GM21360 (cell line): Measurements from ENCODE around the gene CENPP.

Source experiments
- ATAC-seq: cut with Tn5 transposase; IDR thresholded peaks from one replicate; pipeline ENCODE4 v1.9.1; 2021; ENCODE audit warnings: mild to moderate bottlenecking, moderate library complexity; ENCODE audit not compliant: unreplicated experiment

CENPP gene

DNA sequence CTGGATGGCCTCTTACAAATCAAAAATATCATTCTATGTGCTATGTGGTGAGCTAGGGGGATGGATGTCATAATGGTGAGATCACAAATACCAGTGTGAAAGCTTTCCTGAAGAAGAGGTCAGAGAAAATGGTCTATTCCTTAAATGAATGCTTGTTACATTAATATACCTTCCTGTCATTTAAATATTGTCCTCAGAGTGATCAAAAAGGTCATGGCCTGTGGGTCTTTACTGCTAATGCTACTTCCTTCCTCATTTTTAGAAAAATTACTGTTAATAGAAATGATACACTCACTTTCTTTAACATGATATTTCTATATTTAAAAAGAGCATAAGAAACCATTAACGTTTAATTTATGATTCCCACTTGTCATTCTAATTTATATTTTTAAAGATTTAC, 88.8 kb downstream of the CENPP start:
- no peak for ATAC-seq

DNA sequence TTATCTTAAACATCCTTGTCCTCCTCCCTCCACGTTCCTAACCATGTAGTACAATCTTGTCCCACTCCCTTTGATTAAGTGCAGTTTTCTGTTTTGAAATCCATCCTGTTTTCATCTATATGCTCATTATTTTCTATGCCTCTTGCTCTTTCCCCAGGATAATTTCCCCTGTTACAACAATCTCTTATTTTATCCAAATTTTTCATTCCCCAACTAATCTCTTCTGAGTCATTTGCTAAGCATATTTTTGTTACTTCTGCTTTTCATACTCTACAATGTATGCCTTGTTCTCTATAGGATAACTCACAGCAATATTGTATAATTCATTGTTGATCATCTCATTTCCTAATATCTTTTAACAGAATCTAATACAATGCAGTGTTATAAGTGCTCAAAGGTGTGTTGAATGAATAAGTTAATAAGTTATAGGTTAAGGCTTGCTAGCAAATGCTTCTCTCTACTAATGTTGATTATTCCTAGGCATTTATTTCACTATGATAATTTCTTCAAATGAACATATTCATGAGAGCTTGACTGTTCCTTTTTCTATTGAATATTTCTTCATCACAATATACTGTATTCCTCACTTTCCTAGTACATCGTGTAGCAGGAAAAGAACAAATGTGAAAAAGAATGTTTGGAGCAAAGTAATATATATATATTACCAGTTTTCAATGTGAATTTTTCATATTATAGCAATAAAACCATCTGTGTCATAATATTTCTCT, 97.0 kb downstream of the CENPP start:
- no peak for ATAC-seq

DNA sequence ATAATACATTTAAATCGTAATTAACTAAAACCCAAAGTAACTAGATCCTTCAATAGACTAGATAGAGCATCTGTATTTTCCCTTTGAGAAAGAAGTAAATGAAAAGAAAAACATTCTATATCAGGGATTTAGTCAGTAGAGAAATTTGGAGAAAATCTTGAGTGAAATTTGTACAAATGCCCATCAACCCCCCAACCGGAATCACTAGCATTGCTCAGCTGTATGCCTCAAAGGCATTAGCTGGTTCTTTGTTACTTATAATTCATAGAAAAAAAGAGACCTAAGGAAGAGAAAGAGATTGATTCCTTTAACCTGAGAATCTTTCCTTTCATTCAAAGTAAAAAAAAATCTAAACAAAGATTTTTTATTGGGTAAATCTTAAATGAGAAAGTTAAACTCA, 97.9 kb downstream of the CENPP start:
- ATAC-seq = no peak

DNA sequence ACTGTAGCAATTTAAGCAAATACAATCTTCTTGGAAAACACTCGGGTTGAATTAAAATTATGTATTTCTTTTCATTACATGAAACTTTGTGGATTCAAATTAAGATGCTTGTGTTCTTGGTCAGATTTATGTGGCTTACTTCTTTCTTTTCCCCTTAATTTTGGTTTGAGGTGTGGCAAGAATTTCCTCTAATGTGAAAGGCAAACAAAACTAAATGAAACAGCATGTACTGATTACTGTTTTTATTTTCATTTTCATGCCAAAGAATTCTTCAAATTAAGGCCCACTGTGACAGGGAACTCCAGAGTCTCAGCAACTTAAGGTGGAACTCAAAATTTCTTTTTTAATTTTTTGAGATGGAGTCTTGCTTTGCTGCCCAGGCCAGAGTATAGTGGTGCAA, 98.6 kb downstream of the CENPP start, which contains the start of gene OMD:
Gene OMD, minus strand, starts transcription at position 132 of the 400 bp plus-strand sequence. CDS start 6,913 bp downstream, outside the sequence.
- ATAC-seq = no peak

DNA sequence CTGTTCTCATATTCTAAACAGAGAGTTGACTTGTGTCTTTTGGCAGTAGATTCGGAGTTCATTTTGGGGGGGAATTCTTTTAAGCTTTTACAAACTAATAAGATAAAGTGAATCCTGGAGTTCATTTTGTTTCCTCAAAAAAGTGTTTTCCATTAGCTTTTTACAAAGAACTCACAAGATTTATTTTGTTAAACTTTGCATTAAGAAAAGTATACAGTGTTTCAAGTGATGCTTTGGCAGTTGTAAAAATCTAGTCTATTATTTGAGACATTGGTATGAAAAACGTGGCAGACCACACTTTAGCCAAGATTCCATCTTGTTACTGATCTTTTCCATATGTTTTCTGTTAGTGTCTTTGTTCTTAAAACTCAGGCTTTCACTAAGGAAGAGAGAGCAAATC, 99.7 kb downstream of the CENPP start:
- no peak for ATAC-seq

DNA sequence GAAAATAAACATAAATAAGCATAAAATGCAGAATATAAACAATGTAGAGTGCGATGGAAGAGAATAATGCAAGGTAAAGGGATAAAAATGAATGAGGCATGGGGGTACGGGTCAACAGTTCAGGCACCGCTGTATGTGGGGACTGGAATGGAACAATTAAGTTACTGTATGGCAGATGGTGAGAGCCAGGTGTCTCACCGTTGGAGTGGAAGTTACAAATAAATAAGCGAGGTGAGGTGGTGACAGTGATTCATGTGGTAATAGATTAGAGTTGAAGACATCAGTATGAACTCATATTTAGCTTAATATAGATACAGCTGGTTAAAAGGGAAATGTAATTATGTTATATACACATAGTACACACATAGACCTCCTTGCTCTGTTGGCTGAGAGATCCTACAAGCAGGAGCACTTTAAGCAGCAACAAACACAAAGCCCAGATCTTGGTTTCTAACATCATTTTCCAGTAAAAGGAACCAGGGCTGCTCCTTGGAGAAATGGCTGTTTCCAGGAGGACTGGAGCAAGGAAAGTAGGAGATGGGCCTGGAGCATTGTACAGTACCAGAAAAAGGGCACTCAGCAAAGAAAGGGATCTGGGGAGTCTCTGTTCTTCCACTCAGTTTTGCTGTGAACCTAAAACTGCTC, 100.9 kb downstream of the CENPP start:
- ATAC-seq = no peak

DNA sequence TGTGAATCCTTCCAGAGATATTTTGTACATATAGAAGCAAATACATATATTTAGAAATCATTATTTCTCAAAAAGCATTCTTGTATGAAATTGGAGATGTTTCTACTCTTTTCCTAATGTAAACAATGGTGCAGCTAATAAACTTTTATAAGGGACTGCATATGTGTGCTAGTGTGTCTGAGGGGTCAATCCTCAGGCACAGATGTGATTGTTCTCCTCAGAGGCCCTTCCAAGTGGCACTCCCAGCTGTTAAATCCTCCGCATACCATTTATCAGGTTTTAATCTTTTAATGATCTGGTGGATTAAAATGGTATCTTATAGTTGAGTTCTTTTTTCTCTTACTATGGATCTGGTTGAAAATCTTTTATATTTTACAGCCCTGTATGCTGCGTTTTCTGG, 104.1 kb downstream of the CENPP start:
- ATAC-seq = no peak

DNA sequence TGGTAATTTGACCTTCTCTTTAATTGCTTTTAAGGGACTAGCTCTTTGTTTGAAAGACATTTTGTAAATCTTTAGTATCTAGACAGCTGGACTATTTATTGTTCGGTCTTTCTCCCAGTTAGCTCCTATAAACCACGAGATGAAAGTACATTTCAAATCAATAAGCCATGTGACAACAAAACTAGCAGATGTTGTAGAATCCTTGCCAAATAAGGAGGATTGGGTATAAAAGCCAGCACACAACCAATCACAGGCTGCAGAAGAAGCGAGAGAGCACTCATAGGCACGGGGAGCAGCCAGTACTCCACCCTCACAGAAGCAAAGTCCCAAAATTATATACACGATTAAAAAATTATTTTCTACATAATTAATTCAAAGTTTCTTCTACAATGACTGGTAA, 106.6 kb downstream of the CENPP start:
- no peak for ATAC-seq

DNA sequence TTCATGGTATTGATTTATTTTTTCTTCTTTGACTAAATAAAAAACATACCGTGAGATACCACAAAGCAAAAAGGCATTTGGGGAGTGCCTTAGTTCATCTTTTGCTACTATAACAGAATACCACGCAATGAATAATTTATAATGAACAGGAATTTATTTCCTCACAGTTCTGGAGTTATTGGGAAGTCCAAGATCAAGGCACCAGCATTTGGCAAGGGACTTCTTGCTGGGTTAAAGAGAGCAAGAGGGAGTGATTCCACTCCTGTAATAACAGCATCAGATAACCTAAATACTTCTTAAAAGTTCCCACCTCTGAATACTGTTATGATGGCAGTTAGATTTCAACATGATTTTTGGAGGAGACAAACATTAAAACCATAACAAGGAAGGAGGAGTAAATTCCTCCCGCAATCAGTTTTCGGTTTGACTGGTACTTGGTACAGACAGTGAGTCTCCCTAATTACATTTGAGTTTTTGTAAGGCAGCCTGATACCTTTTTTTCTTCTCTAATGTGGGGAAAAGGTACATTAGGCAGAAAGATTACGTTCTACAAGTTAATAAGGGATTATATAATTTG, 107.3 kb downstream of the CENPP start:
- ATAC-seq = no peak

DNA sequence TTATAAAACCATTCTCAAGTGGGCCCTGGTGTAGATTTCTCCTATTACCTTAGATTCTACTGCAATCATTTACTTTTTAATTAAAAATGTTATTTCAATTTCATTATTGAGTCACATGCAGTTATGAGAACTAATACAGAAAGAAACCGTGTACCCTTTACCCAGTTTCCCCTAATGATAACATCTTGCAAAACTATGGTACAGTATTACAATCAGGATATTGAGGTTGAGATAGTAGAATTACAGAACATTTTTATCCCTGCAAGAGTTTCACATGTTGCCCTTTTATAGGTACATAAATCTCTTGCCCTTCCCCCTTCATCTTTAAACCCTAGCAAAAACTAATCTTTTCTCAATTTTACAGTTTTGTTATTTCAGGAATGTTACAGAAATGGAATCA, 109.5 kb downstream of the CENPP start:
- ATAC-seq = no peak

DNA sequence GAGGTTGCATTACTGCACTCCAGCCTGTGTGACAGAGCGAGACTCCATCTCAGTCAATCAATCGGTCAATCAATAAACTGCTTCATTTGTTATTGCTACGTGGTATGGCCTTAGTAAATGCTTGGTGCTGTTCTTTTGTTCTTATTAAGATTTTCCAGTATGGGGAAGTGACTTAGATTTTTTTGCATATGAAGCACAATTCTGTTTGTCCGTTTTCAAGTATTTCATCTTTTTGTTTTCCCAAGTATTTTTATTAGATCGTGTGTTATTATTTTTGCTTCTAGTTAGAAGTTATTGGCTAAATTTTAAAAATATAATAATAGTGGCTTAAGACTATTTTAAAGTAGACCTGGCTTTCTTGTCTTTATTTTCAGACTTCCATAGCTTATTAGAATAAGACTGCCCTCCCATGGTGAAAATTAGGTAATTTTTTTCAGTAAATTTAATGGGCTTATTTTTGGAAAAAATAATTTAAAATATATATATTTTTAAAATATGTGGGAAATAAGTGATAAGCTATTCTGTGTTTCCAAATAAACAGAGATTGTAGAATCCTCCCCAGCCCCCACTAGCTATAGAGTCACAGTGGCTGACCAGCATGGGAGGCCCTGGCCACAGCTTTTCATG, 113.3 kb downstream of the CENPP start:
- no peak for ATAC-seq

DNA sequence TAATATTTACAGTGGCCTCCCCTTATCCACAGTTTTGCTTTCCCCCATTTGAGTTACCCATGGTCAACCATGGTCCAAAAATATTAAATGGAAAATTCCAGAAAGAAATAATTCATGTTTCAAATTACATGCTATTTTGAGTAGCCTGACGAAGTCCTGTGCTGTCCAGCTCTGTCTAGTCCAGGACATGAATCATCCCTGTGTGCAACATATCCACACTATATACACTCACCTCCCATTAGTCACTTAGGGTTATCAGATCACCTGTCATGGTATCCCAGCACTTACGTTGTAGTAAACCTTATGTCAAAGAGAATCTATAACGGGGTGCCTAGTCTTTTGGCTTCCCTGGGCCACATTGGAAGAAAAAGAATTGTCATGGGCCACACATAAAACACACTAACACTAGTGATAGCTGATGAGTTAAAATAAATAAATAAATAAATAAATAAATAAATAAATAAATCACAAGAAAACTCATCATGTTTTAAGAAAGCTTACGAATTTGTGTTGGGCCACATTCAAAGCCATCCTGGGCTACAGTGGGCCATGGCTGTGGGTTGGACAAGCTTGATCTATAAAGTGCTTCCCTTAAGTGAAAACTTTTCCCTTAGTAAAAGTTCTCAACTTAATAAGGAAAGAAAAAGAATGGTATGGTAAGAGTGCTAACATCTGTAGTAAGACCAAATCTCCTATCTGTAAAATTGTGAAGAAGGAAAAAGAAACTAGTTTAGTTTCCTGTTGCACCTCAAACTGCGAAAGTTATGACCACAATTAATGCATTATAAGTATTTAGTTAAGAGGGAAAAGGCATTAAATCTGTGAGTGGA, 114.4 kb downstream of the CENPP start:
- no peak for ATAC-seq

DNA sequence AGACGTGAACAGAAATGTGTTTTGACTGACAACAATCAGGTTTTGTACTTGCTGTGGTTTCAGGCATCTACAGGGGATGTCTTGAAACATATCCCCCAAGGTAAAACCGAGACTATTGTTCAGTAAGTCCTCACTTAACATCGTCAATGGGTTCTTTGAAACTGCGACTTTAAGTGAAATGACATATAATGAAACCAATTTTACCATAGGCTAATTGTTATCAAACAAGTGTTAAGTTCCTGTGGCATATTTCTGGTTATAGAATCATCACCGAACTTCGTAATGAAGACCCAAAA, 114.9 kb downstream of the CENPP start:
- ATAC-seq = no peak

DNA sequence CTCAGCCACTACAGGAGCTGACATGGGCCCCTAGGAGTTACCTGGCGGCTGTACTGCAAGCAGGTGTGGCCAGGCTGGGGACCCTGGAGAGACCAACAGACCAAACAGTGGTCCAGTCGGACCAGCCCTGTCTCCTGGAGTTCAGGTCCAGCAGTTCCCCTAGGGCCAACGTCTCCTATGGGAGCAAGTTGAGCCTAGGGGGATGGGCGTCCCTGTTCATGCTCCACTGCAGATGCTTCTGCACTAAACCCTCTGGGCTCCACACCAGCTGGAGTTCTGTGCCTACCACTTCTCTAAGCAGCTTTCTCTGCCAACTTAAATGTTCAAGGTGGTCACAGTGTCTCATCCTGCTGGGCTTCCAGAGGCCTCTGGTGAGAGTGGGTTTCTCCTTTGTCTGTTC, 119.1 kb downstream of the CENPP start:
- ATAC-seq = no peak

DNA sequence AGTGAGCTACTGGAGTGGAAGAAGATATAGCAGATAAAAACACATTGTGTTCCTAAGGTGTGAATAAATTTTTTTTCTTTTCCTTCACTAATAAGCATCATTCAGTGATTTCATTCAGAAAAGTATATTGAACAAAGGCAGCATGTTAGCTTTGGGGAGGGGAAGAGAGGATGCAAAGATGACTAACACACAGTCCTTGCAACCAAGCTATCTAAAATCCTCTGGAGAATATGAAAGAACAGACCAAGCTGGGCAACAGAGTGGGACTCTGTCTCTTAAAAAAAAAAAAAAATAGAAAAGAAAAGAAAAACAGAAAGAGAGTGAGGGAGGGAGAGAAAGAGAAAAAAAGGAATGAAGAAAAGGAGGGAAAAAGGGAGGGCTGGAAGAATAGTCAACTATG, 120.8 kb downstream of the CENPP start:
- no peak for ATAC-seq

DNA sequence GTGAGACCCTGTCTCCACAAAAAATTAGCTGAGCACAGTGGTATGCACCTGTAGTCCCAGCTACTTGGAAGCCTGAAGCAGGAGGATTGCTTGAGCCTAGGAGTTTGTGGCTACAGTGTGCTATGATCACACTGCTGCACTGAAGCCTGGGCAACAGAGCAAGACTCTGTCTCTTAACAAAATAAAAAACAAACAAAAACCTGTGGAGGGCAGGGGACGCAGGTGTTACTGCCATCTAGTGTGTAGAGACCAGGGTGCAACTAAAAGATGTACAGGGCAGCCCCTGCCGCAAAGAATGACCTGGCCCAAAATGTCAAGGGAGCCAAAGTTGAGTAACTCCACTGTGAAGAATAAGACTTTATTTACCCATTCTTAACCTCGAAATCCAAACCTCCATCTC, 129.5 kb downstream of the CENPP start:
- ATAC-seq = no peak

DNA sequence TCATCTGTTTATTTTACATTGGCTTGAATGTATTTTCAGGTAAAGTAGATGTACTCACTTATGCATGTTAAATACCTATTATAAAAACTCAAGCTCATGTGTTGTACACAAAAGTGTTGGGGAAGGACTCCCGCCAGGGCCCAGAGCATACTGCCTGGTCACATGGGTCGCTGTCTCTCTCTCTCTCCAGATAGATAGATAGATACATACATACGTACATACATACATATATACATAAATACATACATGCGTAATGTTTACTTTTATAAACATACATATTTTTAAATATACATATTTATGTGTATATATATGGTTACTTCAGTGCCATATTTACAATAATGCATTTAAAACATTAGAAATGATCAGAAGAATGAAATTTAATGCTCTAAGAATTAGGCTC, 131.8 kb downstream of the CENPP start:
- ATAC-seq = no peak

DNA sequence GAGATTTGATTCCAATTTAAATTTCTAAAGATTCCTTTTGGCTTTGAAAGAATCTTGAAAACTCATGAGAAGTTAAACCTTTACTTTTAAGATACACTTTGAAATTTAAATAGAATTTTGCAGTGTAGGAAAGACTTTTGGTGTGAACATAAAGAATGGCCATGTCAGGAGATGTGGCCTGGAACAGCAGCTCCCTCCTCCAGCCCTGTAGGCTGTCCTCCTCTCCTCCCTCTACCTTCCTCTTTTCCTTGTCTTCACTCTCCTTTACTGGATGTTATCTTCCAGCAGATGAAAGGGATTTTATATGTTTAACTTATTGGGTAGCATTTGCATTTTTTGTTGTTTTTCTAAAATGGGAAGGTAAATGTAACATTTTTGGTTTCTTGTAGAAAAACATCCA, 137.6 kb downstream of the CENPP start:
- ATAC-seq = no peak

DNA sequence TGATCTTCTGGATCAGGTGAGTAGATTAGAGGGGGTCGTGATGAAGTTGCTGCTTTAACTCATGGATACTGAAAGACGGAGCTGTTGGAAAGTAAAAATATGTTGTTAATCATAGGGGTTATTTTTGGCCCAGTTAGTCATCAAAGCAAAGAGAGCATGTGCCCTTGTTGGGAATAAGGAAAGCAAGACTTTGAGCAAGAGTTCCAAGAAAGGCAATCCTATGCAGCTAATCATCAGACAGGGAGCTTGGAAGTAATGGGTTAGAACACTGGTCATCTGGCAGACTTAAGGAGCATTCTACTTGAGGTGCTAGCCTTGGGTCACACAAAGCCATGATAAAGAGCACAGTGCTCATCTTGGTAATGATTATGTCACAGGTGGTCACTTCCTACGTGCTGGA, 138.2 kb downstream of the CENPP start:
- ATAC-seq = no peak

DNA sequence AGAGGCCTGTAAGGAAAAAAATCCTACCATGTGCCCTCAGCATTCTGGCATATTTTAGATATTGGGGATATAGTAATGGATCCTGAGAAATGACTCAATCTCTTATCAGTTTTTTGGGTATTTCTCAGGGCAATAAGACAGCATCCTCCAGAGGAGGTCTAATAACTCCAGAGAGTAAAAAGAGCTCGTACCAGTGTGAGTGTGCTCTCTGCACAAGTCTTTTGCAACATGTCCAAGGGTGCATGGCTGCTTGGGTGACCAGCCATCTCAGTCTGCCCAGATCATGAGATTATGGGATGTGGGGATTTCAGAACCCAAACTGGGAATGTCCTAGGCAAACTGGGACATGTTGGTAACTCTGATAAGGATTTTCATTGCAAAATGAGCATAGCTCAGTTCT, 141.3 kb downstream of the CENPP start:
- ATAC-seq = no peak

DNA sequence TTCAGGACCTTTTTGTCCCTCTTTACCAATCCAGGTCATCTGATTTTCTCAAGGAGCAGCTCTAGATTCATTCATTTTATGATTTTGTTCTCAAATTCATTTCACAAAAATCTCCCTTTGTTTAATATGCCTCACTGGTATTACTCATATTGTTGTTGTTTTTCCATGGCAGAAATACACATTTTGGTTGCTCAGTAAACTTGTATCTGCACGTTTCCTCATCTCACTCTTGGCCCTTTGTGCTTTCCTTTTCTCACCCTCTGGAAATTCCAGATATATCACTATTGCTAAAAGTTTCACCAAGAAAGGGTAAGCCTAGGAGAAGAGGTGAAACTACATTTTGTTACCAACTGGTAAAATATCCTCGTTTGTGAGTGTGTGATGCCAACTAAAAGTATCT, 141.8 kb downstream of the CENPP start:
- ATAC-seq = no peak
